Panc1 (cell line): ENCODE data around the gene ARFGEF3.

Experiments
- POLR2AphosphoS5 ChIP-seq: IDR thresholded peaks from 2 replicates; pipeline ENCODE4 v1.6.1; 2012; ENCODE audit warnings: mild to moderate bottlenecking, low read depth, low read length, moderate library complexity
- SIN3A ChIP-seq: IDR thresholded peaks from 2 replicates; pipeline ENCODE4 v1.6.1; 2012; ENCODE audit warnings: low read depth, mild to moderate bottlenecking, low read length, moderate library complexity, borderline replicate concordance; ENCODE audit not compliant: insufficient read depth
- TF ChIP-seq, protein P1 (sequence below): fragments of 450-650 bp; IDR thresholded peaks from 2 replicates; pipeline ENCODE4 v1.5.1; 2017; ENCODE audit warnings: mild to moderate bottlenecking

DNA sequence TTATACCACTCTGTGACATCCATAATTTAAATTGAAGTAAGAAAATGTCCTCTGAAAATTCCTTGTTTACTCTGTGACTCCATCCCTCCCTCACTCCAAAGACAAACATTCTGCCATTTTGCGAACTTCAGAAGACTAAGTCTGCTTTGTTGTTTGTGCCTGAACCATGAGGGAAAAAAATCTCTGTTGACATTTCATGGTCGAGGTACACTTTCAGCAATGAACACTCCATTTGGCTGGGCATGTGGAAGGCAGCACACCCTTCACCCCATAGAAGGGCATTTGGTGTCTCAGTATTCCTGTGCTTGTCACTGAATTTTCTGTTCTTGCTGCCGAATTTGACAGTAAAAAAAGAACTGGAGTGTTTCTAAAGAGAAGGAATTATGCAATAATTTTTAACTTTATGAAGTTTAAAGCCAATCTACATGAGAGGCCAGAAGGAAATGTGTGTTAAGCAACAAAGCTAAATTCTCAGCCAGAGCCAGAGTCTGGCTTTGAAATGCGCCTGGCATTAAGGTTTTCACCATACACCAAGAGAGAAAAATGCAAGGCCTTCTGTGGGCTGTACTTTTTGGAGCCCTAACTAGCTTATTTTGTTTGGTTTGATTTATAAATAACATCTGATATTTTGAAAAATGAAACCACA lies 61.3 kb downstream of the ARFGEF3 start:
- TF ChIP-seq, protein P1, sequence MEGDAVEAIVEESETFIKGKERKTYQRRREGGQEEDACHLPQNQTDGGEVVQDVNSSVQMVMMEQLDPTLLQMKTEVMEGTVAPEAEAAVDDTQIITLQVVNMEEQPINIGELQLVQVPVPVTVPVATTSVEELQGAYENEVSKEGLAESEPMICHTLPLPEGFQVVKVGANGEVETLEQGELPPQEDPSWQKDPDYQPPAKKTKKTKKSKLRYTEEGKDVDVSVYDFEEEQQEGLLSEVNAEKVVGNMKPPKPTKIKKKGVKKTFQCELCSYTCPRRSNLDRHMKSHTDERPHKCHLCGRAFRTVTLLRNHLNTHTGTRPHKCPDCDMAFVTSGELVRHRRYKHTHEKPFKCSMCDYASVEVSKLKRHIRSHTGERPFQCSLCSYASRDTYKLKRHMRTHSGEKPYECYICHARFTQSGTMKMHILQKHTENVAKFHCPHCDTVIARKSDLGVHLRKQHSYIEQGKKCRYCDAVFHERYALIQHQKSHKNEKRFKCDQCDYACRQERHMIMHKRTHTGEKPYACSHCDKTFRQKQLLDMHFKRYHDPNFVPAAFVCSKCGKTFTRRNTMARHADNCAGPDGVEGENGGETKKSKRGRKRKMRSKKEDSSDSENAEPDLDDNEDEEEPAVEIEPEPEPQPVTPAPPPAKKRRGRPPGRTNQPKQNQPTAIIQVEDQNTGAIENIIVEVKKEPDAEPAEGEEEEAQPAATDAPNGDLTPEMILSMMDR: no peak
- no peak for TF ChIP-seq SIN3A
- no peak for TF ChIP-seq POLR2AphosphoS5
